Stimulated activated naive CD8-positive, alpha-beta T cell treated with anti-CD3 and anti-CD28 coated beads, Interleukin-15, Interleukin-2, amounts not matched to agents 100 U/mL and 50 U/mL, for 24 hours (primary cell): Measurements from ENCODE around the gene NFYC.
"Not testable (repeated sequence)": the region's sequence is repeated elsewhere in the genome, so short reads cannot be mapped to it uniquely, and the experiment has no call there.

Experiments used
- ATAC-seq: fragments of 150-1000 bp; cut with Tn5 transposase; one replicate; pipeline ENCODE4 v1.10.0; 2021
- DNase-seq: peaks from one replicate; pipeline ENCODE4 v3.0.0; 2021

NFYC gene

GRCh38 chr1:40665335-40666171, 26.0 kb upstream of the NFYC start, which contains the start of gene RIMS3:
TSS of gene RIMS3 (minus strand) at chr1:40665682. CDS start at chr1:40641925, 23,757 bp downstream.
- DNase-seq = peak; percentile 88
- peak; percentile 71 for ATAC-seq

DNA sequence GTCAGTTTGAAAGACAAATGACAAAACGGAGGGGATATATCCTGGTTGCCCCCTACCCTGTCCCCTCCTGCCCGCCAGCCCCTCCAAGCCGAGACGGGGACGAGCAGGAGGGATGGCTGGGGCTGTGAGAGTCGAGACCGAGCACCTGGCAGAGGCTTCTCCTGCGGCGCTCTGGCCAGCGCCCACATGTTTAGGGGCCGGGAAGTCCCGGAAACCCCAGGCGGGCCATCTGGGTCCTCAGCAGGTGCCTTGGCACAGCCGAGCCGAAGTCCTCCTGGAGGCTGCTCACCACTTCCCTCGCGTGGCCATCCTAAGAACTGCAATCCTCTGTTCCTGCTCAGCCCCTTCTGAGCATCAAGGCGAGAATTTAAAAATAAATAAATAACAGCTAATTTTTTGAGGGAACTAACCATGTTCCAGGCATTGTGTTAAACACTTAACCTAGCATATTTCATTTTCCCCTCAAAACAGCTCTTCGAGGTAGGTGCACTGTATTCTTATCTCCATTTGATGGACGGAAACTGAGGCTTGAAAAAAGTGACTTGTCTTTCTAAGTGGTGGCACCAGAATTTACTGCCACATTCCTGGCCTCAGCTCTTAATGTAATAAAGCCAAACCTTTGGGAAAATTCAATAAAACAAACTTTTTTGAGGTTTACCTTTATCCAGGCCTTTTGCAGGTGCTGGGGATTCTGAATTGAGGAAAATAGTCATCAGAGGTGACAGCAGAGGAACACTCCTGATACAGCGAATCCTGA, 22.6 kb upstream of the NFYC start:
- ATAC-seq (peak; percentile 73), DNase-seq (peak; percentile 89)

DNA sequence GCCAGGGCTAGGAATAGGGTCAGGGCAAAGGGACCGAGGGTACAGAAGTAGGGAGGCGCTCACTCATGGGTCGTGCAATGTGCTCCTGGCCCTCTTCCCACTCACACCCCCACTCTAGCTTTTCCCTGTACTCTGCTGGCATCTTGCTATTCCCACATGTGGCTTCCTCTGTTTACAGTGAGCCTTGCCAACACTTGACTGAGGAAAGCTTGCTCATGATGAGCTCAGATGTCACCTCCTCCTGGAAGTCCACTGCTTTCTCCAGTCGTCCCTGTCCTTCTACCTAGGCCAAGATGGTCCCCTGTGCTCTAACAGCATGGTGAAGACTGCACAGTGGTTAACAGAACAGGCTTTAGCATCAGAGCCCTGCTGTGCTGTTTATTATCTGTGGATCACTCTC, 18.1 kb upstream of the NFYC start:
- DNase-seq = no peak

GRCh38 chr1:40676501-40676900, 15.0 kb upstream of the NFYC start:
- no peak for DNase-seq
- ATAC-seq = no peak

More for the DNA sequence above, 18.1 kb upstream of the NFYC start:
- ATAC-seq = no peak

- no peak for DNase-seq
- ATAC-seq = no peak
These were observed 12.1 kb upstream of the NFYC start for GRCh38 chr1:40679165-40679953.

GRCh38 chr1:40684669-40685068, 6.8 kb upstream of the NFYC start:
- no peak for DNase-seq
- no peak for ATAC-seq

DNA sequence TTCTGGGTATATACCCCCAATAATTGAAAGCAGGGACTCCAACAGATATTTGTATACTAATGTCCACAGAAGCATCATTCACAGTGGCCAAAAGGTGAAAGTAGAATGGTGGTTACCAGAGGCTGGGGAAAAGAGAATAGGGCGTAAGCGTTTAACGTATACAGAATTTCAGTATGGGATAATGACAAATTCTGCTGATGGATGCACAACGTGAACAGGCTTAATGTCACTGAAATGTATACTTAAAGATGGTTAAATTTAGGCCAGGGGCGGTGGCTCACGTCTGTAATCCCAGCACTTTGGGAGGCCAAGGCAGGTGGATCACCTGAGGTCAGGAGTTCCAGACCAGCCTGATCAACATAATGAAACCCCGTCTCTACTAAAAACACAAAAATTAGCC, 4.4 kb upstream of the NFYC start:
- DNase-seq = no peak
- ATAC-seq = no peak

DNA sequence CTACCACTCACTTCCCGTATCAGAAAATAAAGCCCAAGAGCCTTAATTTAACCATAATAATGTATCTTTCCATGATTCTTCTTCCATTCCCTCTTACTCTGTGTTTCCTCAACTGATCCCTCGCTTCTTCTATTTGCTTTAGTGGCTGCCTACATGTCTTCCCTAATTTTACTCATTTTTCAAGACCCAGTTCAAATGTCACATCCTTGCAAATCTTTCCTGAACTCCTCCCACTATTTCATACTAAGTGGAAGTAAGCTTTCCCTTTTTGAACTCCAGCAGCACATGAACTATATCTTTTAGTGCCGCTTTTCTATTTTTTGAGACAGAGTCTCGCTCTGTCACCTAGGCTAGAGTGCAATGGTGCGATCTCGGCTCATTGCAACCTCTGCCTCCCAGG, 3.8 kb upstream of the NFYC start:
- no peak for ATAC-seq
- no peak for DNase-seq

DNA sequence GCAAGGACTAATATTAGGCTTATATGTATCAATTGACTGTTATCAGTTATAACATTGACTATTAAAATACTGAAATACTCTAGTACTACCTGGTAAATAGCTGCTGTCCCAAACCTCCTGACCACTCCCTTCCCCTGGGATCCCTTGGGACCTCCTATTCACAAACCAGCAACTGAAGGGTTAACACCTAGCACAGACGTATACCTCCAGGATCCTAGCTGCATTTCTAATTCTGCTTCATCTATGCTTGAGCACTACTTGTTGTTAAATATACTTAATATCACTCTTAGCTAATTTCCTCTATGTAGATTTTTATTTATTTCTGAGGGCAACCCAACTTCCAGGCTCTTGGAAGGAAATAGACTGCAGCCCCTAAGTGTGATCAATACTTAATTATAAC, 1.8 kb upstream of the NFYC start:
- ATAC-seq = no peak
- DNase-seq = no peak

- DNase-seq = no peak
These were observed 550 bp upstream of the NFYC start for GRCh38 chr1:40690771-40691537.

DNA sequence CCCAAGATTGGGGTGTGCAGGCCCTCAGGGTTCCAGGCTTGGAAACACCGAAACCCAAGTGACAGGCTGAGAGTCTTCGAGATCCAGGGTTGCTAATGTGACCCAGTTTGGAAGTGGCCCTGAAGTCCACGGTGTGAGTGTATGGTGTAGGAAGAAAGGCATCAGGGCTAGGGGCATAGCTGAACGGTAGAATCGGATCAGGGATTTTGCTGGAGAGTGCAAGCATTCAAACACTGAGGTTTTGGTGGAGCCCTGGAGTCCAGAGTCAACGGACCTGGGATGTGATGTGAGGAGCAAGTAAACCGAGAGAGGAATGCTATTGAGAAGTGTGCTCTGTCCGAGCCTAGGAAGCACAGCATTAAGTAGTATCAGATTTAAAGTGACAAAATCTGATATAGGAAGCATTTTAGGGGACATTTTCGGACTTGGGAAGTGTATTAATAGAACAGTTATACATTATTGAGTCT, 958 bp downstream of the NFYC start:
- DNase-seq (no peak), ATAC-seq (no peak)

More at GRCh38 chr1:40690771-40691537, 550 bp upstream of the NFYC start:
- no peak for ATAC-seq

GRCh38 chr1:40693425-40693824, 1.9 kb downstream of the NFYC start:
- DNase-seq (no peak), ATAC-seq (no peak)

- no peak for DNase-seq
- no peak for ATAC-seq
These were observed 2.9 kb downstream of the NFYC start for GRCh38 chr1:40694353-40694874.

DNA sequence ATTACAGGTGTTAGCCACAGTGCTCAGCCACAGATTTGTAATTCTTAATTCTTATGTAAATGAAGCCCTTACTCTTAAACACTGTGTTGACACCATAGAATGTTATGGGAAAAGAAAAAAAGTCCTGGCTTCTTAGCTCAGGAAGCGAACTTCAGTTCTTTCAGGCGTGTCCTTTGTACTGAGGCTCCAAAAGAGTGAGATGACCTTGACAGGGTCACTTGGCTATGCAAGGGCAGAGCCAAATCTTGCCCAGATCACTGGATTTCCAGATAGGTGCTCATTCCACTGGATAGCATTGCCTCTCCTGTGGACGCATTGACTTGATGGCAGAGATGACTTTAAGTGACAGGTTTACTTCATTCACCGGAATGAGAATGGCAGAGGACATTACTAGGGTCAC, 4.8 kb downstream of the NFYC start:
- DNase-seq = no peak
- ATAC-seq = no peak

GRCh38 chr1:40697436-40697835, 5.9 kb downstream of the NFYC start:
- no peak for ATAC-seq
- DNase-seq = no peak

DNA sequence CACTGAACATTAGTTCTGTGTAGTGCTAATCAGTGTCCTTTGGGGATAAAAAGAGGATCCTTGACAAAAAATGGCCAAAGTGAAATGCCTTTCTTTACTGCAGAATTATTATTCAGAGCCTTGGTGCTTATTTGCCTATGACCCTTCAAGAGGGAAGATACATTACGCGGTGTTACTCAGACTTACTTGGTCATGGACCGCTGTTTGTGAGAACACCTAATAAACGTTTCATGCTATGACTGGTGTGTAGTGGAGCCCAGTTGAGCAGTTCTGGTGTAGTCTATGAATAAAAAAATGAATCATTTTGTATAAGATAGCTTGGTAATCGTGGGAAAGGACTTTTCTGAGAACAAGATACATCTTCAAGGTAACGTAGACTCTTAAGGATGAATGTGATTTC, 8.3 kb downstream of the NFYC start:
- ATAC-seq (peak; percentile 80), DNase-seq (no peak)

GRCh38 chr1:40701684-40702083, 10.2 kb downstream of the NFYC start:
- ATAC-seq (no peak), DNase-seq (no peak)

DNA sequence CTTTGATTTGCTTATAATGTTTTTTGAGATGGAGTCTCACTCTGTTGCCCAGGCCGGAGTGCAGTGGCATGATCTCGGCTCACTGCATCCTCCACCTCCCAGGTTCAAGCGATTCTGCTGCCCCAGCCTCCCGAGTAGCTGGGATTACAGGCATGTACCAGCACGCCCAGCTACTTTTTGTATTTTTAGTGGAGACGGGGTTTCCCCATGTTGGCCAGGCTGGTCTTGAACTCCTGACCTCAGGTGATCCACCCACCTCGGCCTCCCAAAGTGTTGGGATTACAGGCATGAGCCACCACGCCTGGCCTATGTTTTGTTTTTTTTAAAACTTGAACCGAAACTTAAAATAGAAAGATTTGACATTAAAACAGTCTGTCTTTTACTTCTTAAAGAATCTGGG, 11.3 kb downstream of the NFYC start:
- not testable (repeated sequence) for DNase-seq, ATAC-seq

- no peak for ATAC-seq
- DNase-seq = no peak
These were observed 11.8 kb downstream of the NFYC start for GRCh38 chr1:40703316-40703715.

DNA sequence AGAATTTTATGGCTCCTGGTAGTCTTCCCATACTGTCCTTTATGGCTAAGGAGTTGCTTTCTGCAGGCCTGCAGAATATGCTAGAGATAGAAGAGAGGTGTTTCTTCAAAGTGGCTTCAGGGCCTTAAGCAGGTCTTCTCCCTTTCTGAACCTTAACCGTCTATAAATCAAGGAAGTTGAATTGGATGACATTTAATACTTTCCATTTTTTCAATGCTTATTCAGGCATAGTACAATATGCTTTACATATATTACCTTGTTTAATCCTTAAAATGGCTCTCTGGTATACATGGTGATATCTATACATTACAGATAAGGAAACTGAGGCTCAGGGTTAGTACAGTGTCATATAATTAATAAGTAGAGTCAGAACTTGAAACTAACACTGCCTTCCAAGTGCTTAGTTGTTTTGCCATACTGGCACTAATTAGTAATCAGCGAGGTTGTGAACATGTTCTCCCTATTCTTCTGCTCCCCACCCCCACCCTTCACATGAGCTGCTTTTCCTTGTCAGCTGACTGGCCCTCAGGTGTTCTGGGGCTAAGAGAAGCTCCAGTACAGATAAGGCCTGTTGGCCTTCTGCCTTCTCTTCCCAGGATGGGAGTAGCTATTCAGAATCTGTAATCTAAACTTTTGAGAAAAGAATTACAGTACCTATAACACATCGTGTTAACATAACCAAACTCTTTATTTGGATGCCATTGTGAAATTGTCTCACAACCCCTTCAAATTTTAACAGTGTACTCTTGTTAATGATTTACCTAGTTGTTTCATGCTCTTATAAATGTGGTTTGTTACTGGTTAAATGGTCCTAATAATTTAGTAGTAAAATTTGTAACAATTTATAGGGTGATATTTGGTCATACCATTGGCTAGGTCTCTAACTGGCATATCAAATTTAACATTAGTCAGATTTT, 13.6 kb downstream of the NFYC start:
- ATAC-seq (no peak), DNase-seq (no peak)
